Measurements from ENCODE around the gene SP100.
A peak's percentile ranks its signal among the peaks of the same experiment; 100 is the strongest.

SP100 gene

DNA sequence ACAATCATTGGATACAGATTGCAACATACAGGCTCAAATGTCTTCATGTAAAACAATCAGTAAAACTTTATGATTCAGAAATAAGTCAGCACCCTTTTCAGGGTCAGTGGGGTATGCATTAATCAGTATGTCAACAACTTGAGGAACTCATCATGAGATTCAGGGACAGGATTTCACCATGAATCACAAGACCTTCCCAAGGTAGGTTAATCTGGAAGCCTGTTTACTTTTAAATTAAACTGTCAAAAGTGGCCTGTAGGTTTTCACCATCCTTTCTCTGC lies 104.8 kb downstream of the SP100 start:
- FAIRE-seq: peak; percentile 12
- DNase-seq (ENCODE audit: extremely low spot score, insufficient read length, low read depth): no peak

DNA sequence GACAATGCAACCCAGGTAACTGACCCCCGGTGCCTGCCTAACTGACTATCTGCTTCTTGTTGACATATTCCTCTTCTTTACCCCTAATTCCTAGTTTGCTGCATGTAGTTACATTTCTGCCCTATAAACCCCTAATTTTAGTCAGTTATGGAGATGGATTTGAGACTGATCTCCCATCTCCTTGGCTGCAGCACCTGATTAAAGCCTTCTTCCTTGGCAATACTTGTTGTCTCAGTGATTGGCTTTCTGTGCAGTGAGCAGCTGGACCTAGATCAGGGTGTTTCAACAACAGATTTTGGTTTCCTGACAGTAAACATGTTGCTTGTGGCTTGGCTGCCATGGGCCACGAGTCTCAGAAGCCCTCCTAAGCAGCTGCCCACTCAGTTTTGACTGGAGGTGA lies 105.4 kb downstream of the SP100 start:
- no peak for FAIRE-seq
- DNase-seq (ENCODE audit: extremely low spot score, insufficient read length, low read depth): no peak

DNA sequence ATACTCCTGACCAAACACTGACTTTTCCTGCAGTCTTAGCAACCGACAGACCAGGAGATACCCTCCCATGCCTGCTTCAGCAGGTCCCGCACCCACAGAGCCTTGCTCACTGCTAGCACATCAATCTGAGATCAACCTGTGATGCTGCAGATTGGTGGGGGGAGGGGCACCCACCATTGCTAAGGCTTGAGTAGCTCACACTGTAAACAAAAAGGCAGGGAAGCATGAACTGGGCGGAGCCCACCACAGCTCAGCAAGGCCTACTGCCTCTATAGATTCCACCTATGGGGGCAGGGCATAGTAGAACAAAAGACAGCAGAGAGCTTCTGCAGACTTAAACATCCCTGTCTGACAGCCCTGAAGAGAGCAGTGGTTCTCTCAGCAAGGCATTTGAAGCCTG lies 109.7 kb downstream of the SP100 start:
- no peak for DNase-seq (ENCODE audit: extremely low spot score, insufficient read length, low read depth)
- FAIRE-seq: no peak

DNA sequence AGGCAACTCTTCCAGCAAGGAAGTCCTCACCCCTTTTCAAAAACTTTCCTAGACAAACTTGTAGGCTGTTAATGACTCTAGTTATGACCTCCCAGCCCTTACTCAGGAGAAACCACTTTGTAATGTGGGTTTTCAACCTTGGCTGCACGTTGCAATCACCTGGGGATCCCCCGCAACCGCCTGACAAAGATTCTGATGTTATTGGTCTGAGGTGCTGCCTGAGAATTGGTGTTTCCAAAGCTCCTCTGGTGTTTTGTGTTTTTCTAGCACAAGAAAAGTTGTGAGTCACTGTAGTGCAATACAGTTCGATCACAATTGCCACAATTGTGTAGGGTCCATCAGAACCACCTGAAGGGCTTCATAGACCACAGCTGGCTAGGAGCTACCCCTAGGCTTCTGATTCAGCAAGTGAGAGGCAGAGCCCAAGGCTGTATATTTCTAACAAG lies 121.6 kb downstream of the SP100 start:
- FAIRE-seq: peak; percentile 92
- DNase-seq (ENCODE audit: extremely low spot score, insufficient read length, low read depth): no peak

DNA sequence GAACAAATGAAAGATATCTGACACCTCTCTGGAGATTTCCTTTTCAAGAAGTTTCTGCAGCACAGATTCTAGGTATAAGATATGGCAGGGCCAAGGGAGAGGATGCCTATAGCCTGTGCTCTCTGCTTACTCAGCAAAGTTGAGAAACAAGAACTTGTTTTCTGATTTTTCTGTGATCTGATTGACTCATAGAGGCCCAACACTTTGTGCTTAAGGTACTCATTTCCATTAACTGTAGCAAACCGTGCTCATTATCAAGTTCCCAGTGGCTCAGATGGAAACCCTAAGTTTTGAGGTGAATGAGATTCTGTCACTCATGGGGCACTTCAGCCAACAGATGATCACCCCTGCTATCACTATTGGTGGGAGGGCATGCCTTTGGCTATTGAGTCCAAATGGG lies 124.3 kb downstream of the SP100 start:
- FAIRE-seq (no peak), DNase-seq (ENCODE audit: extremely low spot score, insufficient read length, low read depth) (no peak)

DNA sequence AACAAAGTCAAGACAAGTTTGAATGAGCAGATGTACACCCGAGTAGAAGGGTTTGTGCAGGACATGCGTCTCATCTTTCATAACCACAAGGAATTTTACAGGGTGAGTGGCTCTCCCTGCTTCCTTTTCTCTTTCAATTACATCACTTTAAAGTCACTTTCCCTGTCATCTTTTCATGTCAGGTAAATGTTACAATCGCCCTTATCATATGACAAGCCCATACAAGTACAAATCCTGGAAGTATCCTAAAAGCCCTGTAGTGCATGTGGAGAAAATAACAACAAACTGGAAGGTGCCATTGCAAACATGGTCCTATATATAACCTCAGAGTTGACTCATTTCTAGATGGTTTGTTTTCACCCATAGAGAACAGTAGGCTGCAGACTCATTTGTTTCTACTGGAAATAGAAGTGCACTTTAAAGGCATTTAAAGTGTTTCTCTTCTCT lies 126.0 kb downstream of the SP100 start:
- DNase-seq (ENCODE audit: extremely low spot score, insufficient read length, low read depth) (peak; percentile 20), FAIRE-seq (peak; percentile 82)

DNA sequence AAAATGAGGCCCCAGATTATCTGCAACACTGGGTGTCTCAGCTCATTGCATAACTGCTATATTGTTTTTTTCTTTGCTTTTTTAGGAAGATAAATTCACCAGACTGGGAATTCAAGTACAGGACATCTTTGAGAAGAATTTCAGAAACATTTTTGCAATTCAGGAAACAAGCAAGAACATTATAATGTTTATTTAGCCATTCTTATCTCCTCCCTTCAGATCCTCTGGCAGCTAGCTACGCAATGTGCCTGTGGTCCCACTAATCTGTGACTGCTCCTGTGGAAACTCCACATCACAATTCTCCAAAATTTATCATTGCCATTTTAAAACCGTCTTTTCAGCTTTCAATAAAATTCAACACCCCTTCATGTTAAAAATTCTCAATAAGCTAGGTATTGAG lies 126.8 kb downstream of the SP100 start:
- FAIRE-seq (peak; percentile 67), DNase-seq (ENCODE audit: extremely low spot score, insufficient read length, low read depth) (no peak)

DNA sequence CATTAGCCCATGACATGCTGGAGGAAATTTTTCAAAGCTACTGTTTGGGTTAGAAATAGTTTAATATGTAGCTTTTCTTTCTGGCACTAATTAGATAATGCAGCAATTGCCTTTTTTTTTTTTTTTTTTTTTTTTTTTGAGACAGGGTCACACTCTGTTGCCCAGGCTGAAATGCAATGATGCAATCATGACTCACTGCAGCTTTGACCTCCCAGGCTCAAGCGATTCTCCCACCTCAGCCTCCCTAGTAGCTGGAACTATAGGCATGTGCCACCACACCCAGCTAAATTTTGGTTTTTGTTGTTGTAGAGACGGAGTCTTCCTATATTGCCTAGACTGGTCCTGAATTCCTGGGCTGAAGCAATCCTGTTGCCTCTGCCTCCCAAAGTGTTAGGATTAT lies 136.2 kb downstream of the SP100 start:
- no peak for FAIRE-seq

DNA sequence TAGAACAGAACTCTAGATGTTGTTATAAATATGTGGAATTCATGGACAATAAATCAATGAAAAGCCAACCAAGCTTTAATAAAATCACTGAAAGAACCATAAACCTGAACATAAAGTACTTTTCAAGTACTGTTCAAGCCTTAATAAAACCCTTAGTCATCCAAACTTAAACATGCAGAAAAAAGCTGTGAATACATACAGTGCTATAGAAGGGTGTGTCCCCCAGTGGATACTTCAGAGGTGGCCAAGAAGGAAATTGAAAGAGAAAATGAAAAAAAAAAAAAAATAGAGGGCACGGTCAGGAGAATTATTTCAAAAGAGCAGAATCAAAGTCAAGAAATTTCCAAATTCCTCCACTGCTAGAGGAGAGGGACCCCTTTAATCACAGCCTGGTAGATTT lies 141.1 kb downstream of the SP100 start:
- DNase-seq (ENCODE audit: extremely low spot score, insufficient read length, low read depth) (no peak), FAIRE-seq (no peak)

More for the DNA sequence above, 136.2 kb downstream of the SP100 start:
- no peak for DNase-seq (ENCODE audit: extremely low spot score, insufficient read length, low read depth)

DNA sequence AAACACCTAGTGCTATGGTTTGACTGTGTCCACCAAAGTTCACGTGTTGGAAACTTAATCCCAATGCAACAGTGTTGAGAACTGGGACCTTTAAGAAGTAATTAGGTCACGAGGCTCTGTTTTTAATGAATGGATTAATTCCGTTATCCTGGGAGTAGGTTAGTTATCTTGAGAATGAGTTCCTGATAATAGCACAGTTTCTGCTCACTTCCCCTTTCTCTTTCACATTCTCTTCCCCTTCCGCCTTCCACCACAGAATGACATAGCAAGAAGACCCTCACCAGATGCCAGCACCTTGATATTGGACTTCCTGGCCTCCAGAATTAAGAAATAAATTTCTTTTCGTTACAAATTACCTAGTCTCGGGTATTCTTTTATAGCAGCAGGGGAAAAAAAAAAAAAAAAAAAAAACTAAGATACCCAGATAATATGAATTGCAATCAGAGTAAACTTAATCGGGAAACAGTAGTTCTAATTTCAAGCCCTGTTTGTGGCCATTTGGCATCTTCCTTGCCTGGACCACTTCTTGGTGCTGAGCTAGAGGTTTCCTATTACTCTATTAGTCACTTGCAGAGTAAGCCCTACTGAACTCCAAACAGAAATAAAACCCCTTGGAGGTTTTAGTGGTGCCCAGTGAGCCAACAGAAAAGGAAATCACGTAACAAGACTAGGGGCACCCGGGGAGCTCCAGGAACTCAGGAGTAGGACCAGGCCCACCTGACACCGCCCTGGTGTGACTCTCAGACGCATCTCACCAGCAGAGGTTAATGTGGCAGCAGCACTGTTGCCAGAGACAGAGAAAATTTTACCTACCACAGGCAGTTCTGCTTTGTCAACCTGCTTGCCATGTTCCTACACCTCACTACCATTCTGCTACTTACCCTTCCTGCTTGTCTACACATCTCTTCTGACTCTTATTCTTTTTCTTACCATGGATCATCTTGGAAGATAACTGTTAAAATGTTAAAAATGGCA lies 149.1 kb downstream of the SP100 start:
- DNase-seq (ENCODE audit: extremely low spot score, insufficient read length, low read depth): no peak

DNA sequence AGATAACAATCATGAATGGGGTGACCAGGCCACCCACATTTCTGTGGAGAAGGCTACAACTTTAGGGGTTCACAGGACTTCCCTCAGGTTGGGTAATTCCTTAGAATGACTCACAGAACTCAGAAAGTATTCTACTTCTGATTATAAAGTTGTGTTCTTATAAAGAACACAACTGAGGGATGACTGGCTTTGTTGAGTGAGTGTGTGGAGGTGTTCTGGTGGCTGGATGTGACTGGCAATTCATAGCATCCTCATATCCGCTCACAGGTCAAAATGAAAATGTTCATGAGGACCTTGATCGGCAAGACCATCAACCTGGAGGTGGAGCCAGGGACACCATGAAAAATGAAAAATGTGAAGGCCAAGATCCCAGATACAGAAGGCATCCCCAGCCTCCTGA lies 153.3 kb downstream of the SP100 start:
- DNase-seq (ENCODE audit: extremely low spot score, insufficient read length, low read depth) (no peak), FAIRE-seq (no peak)

More for the DNA sequence above, 149.1 kb downstream of the SP100 start:
- peak; percentile 89 for FAIRE-seq

DNA sequence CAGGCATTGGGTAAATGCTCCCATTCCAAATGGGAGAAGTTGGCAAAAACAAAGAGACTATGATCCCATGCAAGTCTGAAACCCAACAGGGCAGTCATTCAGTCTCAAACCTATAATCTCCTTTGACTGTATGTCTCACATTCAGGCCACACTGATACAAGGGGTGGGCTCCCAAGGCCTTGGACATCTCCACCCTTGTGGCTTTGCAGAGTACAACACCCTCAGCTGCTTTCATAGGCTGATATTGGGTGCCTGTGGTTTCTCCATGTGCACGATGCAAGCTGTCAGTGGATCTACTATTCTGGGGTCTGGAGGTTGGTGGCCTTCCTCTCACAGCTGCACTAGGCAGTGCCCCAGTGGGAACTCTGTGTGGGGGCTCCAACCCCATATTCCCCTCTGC lies 155.0 kb downstream of the SP100 start:
- no peak for DNase-seq (ENCODE audit: extremely low spot score, insufficient read length, low read depth)

DNA sequence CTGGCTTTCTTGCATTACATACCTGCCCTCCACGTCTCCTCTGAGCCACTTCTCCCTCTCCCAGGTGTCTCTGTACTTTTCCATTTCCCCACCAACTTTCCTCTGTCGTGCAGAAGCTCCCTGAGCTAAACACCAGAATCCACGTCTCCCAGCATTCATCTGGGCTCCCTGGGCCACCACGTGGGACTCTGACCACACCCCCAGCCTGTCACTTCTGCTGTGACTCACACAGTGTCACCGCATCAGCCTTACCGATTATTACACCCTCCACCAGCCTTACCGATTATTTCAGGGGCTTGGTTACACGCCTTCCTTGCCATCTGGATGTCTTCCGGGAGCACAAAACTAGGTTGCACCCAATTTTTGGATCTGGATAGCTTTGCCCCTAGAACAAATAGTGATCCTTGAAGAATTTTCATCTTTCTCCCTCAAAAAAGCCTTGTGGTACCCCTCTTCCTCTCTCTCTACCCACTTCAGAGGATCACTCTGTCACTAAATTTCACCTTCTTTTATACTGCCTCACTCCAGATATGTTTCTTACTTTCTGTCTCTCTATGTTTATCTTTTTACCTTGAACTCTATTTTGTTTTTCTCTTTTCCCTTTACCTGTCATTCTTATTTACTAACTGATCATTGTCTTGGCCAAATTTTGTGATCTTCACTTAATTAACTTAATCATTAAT lies 159.8 kb downstream of the SP100 start:
- no peak for FAIRE-seq
- no peak for DNase-seq (ENCODE audit: extremely low spot score, insufficient read length, low read depth)

More for the DNA sequence above, 155.0 kb downstream of the SP100 start:
- FAIRE-seq: no peak

DNA sequence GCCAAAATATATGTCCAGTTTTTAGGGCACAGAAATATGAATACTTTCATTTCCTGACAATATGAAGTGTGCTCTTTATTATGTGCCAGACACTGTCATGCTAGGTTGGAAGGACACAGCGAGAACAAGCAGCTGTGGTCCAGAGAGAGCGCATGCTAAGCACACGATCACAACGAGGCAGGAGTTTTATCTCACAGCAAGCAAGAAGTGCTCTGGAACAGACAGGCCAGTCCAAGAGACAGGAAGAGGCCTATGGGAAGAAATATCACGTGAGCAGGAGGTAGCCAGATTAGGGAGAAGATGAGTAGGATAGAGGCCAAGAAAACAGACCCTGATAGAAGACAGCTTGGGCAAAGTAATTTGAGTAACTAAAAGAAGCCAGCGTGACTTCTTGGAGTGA lies 161.1 kb downstream of the SP100 start:
- DNase-seq (ENCODE audit: extremely low spot score, insufficient read length, low read depth): no peak
- FAIRE-seq: no peak

DNA sequence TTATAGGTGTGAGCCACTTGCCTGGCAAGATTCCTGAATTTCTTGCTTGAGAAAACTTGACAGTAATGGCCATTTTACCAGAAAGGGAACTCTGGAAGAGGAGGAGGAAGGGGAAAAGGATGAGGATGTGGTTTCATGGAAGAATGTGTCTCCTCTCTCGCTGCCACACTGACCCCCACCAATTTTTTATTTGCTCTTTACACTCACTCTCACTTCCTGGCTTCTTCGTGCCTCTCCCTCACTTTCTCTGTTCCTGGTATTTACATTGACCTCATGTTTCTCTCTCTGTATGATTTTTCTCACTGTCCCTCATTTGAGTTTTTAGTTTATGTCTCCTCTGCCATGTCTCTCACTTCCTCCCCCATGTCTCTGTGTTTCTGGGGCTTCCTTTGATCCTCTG lies 162.1 kb downstream of the SP100 start:
- DNase-seq (ENCODE audit: extremely low spot score, insufficient read length, low read depth) (no peak), FAIRE-seq (peak; percentile 73)

DNA sequence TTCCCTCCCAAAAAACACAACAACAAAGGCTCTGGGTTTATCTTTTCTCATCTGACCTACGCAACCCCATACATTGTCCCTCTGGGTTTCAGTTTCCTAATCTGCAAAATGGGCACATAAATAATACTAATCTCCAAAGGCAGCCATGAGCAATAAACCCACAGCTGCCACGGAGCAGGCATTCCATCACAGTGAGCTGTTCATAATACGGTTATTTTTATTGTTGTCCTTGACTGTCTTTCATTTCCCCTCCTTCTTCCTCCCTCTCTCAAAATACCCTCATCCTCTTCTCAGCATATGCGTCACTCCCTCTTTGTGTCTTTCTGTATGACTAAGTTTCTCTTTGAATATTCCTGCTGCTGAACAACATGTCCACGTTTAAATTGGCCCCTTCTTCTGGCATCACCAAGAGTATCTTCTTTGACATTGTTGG lies 166.9 kb downstream of the SP100 start:
- FAIRE-seq: peak; percentile 97
- DNase-seq (ENCODE audit: extremely low spot score, insufficient read length, low read depth): peak; percentile 43

DNA sequence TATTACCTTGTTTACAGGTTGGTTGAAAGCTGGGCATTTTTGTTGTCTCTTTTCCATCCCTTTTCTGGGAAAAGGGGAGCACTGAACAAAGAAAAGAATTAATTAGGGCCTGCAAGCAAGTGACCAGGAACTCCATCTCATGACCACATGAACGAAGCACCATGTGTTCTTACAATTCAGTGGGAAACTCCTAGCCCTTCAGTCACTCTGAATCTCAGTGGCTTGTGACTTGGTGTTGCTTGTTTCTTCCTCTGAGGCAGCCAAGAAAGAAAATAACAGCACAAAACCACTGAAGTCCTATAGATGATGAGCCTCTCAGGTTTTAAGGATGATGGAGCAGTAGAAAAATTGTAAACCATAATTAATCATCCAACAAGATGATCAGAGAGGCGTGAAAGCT lies 167.6 kb downstream of the SP100 start:
- FAIRE-seq (no peak), DNase-seq (ENCODE audit: extremely low spot score, insufficient read length, low read depth) (no peak)

DNA sequence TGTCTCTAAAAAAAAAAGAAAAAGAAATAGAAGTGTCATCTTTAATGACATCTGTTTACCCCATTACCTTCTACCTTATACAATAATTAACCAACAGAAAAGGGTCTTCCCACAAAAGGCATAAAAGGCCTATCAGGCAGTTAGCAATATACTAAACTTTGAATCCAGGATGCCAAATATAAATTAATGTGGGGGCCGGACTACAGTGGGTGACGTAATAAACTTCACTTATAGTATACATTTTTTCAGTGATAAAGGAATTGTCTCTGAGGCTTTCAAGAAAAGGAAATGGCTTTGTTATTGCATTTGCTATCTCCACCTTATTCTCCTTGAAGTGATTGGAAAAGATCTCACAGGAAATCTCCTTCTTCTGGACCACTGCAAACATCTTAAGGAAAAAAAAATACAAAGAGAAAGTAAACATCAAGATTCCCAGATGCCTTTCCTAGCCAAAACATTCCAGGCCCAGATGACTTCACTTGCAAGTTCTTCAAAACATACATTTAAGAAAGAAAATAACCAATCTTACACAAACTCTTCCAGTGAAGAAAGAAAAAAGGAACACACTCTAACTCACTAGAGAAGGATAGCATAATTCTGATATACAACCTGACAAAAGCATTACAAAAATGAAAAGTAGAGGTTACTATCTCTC lies 170.5 kb downstream of the SP100 start:
- DNase-seq (ENCODE audit: extremely low spot score, insufficient read length, low read depth) (no peak), FAIRE-seq (no peak)

DNA sequence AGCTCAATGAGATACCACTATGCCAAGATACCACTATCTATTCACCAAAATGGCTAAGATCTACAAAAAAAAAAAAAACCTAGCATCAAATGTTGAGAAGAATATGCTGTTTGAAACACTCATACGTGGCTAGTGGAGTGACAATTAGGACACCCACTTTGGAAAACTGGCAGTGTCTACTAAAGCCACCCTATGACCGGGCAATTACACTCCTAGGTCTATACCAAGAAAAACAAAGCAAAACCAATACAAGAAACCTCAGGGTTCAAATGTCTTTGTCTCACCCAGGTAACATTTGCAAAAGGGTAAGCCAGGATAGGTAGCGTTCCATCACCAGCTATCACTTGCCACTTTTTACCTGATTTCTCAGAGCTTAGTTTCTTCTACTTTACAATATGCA lies 173.0 kb downstream of the SP100 start:
- no peak for FAIRE-seq
- DNase-seq (ENCODE audit: extremely low spot score, insufficient read length, low read depth): no peak

DNA sequence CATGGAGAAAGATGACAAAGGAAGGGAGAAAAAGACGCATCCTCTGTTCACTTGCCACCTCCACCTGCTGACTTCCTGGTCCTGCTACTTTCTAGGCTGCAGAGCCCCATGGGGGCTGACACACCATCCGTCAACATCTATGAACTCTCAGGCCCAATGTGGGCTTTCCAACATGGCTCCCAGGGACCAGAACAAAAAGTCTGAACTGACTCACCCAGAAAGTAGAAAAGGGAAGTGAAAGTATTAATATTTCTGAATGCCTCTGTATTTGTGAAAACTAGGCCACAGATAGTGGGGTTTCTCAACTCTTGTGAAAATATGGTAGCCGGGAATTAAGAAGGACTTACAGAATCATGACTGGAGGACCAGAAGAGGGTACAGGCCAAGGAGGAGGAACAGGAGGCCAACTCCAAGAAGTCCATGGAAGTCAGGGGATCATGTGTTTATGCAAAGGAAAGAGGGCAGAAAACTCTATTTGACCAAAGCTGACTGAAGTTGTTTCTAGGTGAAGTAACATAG lies 173.6 kb downstream of the SP100 start:
- DNase-seq (ENCODE audit: extremely low spot score, insufficient read length, low read depth) (no peak), FAIRE-seq (peak; percentile 99)

DNA sequence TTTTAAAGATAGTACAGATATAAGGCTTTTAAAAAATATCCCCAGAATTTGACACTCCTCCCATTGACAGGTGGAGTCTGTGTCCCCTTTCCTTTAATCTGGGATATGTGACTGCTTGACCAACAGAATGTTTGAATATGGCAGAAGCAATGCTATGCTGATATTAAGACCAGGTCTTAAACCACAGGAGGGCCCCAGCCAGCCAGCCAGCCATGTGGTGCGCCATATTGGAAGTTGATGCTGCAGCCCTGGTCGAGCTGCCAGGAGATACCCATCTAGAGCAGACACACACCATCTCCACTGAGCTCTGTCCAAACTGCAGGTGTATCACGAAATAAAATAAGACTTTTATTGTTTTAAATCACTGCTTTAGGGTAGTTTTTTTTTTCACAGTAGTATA lies 174.3 kb downstream of the SP100 start:
- DNase-seq (ENCODE audit: extremely low spot score, insufficient read length, low read depth) (no peak), FAIRE-seq (no peak)

Measured in GM18507 (cell line).